Left renal cortex interstitium (tissue), 4 donors: Measurements from ENCODE around the gene MIER2. TPM values are rescaled to one million over a fixed set of nuclear protein-coding genes. Genes with fewer than 3 reads are reported as not detected.
"Not testable (repeated sequence)": the region's sequence is repeated elsewhere in the genome, so short reads cannot be mapped to it uniquely, and the experiment has no call there.

Source experiments
- DNase-seq, 4 donors: peaks; one replicate each; pipeline ENCODE4 v3.0.0-alpha.2; 2013; ENCODE audit warnings: low read depth in 4 of 4, low spot score in 2 of 4, missing footprints in 1 of 4
- polyA plus RNA-seq, 4 donors: library from polyadenylated mRNA; unstranded; fragments of 120-200 nt; gene quantifications; one replicate each; pipeline ENCODE4 v1.2.1, GENCODE V29; 2013; ENCODE audit not compliant: insufficient read length in 4 of 4

MIER2 gene
- polyA plus RNA-seq, 4 donors, result 24.0 to 36.6 (median 31.3) TPM

GRCh38 chr19:362683-363082, 18.1 kb upstream of the MIER2 start:
- no peak for DNase-seq

- no peak for DNase-seq
Observed at GRCh38 chr19:362154-362553, 17.6 kb upstream of the MIER2 start.

GRCh38 chr19:359653-359925, 15.0 kb upstream of the MIER2 start:
- no peak for DNase-seq

GRCh38 chr19:355536-355935, 10.9 kb upstream of the MIER2 start:
- not testable (repeated sequence) for DNase-seq

GRCh38 chr19:355134-355533, 10.5 kb upstream of the MIER2 start:
- DNase-seq, result no peak

GRCh38 chr19:351976-352625, 7.5 kb upstream of the MIER2 start:
- no peak for DNase-seq

GRCh38 chr19:347946-348861, 3.6 kb upstream of the MIER2 start:
- no peak for DNase-seq

GRCh38 chr19:345320-345879, 804 bp upstream of the MIER2 start:
- no peak for DNase-seq

- peak in 1 of 4 donors; percentile 7 for DNase-seq
Observed at GRCh38 chr19:343941-344624, 513 bp downstream of the MIER2 start.

GRCh38 chr19:343451-343931, 1.1 kb downstream of the MIER2 start:
- DNase-seq, result no peak

- DNase-seq, result no peak
Observed at GRCh38 chr19:342801-343421, 1.7 kb downstream of the MIER2 start.

GRCh38 chr19:342128-342455, 2.5 kb downstream of the MIER2 start:
- no peak for DNase-seq

- DNase-seq, result no peak
Observed at GRCh38 chr19:341386-342127, 3.0 kb downstream of the MIER2 start.

- no peak for DNase-seq
Observed at GRCh38 chr19:340620-341385, 3.8 kb downstream of the MIER2 start.

- DNase-seq, result no peak
Observed at GRCh38 chr19:339262-339887, 5.2 kb downstream of the MIER2 start.

- DNase-seq, result no peak
Observed at GRCh38 chr19:338421-338820, 6.2 kb downstream of the MIER2 start.

- no peak for DNase-seq
Observed at GRCh38 chr19:336067-336614, 8.5 kb downstream of the MIER2 start.

- DNase-seq, result no peak
Observed at GRCh38 chr19:335486-336066, 9.0 kb downstream of the MIER2 start.
